Ovary (tissue), 3 donors: ENCODE results near the gene POGLUT2.

ENCODE experiments used
- EP300 ChIP-seq: sonication (generic); formaldehyde crosslinking; IDR thresholded peaks from one replicate; pipeline ENCODE4 v1.6.1; 2017; ENCODE audit warnings: antibody characterized with exemption
- TF ChIP-seq, protein P1 (sequence below), 3 donors: fragments of 450-650 bp in 2 of 3; fragments of 200-600 bp in 1 of 3; IDR thresholded peaks; one replicate each; pipeline versions ENCODE4 v1.5.1 to v1.8.0; 2016 to 2022; ENCODE audit warnings: antibody characterized with exemption in 3 of 3, mild to moderate bottlenecking in 1 of 3
- donor health status: DM: no; HTN: no; CAD: no.

DNA sequence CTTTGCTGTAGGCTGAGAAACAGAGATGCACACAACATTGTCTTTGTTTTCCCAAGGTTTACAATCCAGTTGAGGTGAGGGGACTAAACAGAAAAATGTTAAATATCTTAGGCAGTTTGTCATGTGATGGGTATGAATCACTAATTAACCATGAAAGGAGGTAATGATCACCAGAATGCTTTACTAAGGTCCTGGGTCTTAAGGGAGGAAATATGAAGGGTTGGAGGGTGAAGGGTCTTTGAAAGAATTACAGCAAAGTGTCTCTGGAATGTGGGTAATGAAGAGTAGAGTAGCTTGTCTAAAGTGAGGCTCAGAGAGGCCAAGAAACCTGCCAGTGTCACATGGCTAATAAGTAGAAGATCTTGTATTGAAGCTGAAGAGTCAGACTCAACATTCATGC, 19.1 kb upstream of the POGLUT2 start:
- TF ChIP-seq, protein P1, sequence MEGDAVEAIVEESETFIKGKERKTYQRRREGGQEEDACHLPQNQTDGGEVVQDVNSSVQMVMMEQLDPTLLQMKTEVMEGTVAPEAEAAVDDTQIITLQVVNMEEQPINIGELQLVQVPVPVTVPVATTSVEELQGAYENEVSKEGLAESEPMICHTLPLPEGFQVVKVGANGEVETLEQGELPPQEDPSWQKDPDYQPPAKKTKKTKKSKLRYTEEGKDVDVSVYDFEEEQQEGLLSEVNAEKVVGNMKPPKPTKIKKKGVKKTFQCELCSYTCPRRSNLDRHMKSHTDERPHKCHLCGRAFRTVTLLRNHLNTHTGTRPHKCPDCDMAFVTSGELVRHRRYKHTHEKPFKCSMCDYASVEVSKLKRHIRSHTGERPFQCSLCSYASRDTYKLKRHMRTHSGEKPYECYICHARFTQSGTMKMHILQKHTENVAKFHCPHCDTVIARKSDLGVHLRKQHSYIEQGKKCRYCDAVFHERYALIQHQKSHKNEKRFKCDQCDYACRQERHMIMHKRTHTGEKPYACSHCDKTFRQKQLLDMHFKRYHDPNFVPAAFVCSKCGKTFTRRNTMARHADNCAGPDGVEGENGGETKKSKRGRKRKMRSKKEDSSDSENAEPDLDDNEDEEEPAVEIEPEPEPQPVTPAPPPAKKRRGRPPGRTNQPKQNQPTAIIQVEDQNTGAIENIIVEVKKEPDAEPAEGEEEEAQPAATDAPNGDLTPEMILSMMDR (IDR thresholded peaks at IDR 0.05), result no peak
- TF ChIP-seq EP300, result no peak
